MCF 10A (cell line): ENCODE results near the gene SHANK3. TPM values are rescaled to one million over a fixed set of nuclear protein-coding genes. Genes with fewer than 3 reads are reported as not detected.

ENCODE experiments used
- BruUV-seq: library from RNA; stranded (reverse); fragments of 400-500 nt; replicated peaks from 2 replicates; lab custom pipeline; 2021; lab: Mats Ljungman, UMichigan
- CTCF ChIA-PET: fragments of 300-600 bp; sonication (Branson Sonifier 250); formaldehyde crosslinking; extraction: SDS; loops from one replicate; lab custom pipeline; 2021; ENCODE audit warnings: antibody characterized with exemption, inconsistent platforms; lab: Yijun Ruan, JAX
- POLR2A ChIA-PET: fragments of 300-600, 350-650 bp; sonication (Branson Sonifier 250); formaldehyde crosslinking; extraction: SDS; loops from one replicate; lab custom pipeline; 2020; ENCODE audit warnings: antibody characterized with exemption, inconsistent platforms; lab: Yijun Ruan, JAX
- DNase-seq: peaks from one replicate; pipeline ENCODE4 v3.0.0-alpha.2; 2018; ENCODE audit not compliant: unreplicated experiment
- H3K27ac Mint-ChIP-seq: one replicate; pipeline ENCODE4 v1.8.0; 2022; ENCODE audit warnings: mild to moderate bottlenecking, low read depth, mixed read lengths; ENCODE audit not compliant: unreplicated experiment
- H3K27me3 Mint-ChIP-seq: one replicate; pipeline ENCODE4 v1.8.0; 2022; ENCODE audit warnings: mixed read lengths; ENCODE audit not compliant: insufficient read depth, unreplicated experiment
- H3K36me3 Mint-ChIP-seq: one replicate; pipeline ENCODE4 v1.8.0; 2022; ENCODE audit warnings: mild to moderate bottlenecking, moderate library complexity, mixed read lengths; ENCODE audit not compliant: insufficient read depth, unreplicated experiment
- H3K4me1 Mint-ChIP-seq: one replicate; pipeline ENCODE4 v1.8.0; 2022; ENCODE audit warnings: mixed read lengths; ENCODE audit not compliant: insufficient read depth, unreplicated experiment
- H3K4me3 Mint-ChIP-seq: one replicate; pipeline ENCODE4 v1.8.0; 2022; ENCODE audit warnings: mild to moderate bottlenecking, moderate library complexity, mixed read lengths; ENCODE audit not compliant: unreplicated experiment
- H3K9me3 Mint-ChIP-seq: one replicate; pipeline ENCODE4 v1.8.0; 2022; ENCODE audit warnings: mixed read lengths; ENCODE audit not compliant: unreplicated experiment
- intact Hi-C: fragments of 100-400 bp; cut with micrococcal nuclease; formaldehyde crosslinking; loops from 2 replicates; pipeline ENCODE4 v1.14.1; 2022
- total RNA-seq: library from RNA; stranded (reverse); gene quantifications from 2 replicates; pipeline ENCODE4 v1.2.3, GENCODE V29; 2022
- TF ChIP-seq, protein P1 (sequence below): fragments of 200-600 bp; IDR thresholded peaks from one replicate; pipeline ENCODE4 v1.8.0; 2022; ENCODE audit warnings: antibody characterized with exemption, mild to moderate bottlenecking; ENCODE audit not compliant: unreplicated experiment

Gene SHANK3
- total RNA-seq, 1 experiment from 2014 or later: 1.2 TPM

DNA sequence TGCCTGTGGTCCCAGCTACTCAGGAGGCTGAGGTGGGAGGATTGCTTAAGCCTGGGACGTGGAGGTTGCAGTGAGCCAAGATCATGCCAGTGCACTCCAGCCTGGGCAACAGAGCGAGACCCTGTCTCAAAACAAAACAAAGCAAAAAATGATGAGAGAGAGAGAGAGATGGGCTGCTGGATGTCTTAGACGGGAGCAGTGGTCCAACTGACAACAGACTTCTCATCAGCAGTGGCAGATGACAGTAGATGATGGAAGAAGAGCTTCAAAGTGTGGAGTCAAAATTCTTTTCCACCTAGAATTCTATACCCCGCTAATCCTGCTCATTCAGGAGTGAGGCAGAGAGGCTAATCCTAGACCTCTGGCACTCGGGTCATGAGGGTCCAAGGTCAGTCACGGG is 36.4 kb downstream of the SHANK3 start:
- TF ChIP-seq, protein P1, sequence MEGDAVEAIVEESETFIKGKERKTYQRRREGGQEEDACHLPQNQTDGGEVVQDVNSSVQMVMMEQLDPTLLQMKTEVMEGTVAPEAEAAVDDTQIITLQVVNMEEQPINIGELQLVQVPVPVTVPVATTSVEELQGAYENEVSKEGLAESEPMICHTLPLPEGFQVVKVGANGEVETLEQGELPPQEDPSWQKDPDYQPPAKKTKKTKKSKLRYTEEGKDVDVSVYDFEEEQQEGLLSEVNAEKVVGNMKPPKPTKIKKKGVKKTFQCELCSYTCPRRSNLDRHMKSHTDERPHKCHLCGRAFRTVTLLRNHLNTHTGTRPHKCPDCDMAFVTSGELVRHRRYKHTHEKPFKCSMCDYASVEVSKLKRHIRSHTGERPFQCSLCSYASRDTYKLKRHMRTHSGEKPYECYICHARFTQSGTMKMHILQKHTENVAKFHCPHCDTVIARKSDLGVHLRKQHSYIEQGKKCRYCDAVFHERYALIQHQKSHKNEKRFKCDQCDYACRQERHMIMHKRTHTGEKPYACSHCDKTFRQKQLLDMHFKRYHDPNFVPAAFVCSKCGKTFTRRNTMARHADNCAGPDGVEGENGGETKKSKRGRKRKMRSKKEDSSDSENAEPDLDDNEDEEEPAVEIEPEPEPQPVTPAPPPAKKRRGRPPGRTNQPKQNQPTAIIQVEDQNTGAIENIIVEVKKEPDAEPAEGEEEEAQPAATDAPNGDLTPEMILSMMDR: no peak
- BruUV-seq: no TSS peak
- H3K4me3 Mint-ChIP-seq: no peak overlapping the region
- no peaks in the 10 kb centered on the region for H3K27me3 Mint-ChIP-seq
- no peaks in the 10 kb centered on the region for H3K36me3 Mint-ChIP-seq
- no peaks in the 10 kb centered on the region for H3K4me1 Mint-ChIP-seq
- ChIA-PET CTCF (interaction anchor here (0.6 kb wide), 1 partner anchor 8 kb away, joined by 3 read pairs; no protein-coding TSS in a partner anchor), POLR2A (no interaction called here)
- no peak overlapping the region for H3K27ac Mint-ChIP-seq
- H3K9me3 Mint-ChIP-seq: no peaks in the 10 kb centered on the region
- intact Hi-C loops: no loop called here
- DNase-seq: no peak

DNA sequence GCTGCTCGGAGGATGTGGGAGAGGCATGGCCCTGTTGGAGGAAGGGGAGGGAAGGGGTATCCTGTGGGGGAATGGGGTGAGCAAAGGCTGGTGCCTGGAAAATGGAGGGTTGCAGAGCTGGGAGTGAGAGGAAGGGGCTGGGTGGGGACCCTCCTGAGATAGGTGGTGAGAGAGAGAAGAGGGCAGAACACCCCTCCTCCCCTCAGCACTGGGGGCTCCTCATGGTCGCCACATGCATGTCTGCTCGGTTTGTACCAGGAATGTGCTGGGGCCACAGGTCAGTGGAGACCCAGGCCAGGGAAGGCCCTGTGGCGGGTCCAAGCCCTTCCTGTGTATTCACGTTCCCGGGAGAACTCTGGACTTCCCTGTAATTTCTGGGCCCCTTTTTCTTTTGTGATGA is 37.6 kb downstream of the SHANK3 start:
- ChIA-PET POLR2A (no interaction called here), CTCF (no interaction called here)
- no peak overlapping the region for H3K27ac Mint-ChIP-seq
- H3K4me3 Mint-ChIP-seq: no peak overlapping the region
- TF ChIP-seq, protein P1: no peak
- no peak for DNase-seq
- no peaks in the 10 kb centered on the region for H3K27me3 Mint-ChIP-seq
- intact Hi-C loops: no loop called here
- no TSS peak for BruUV-seq
- H3K36me3 Mint-ChIP-seq: no peaks in the 10 kb centered on the region
- no peaks in the 10 kb centered on the region for H3K4me1 Mint-ChIP-seq
- H3K9me3 Mint-ChIP-seq: no peaks in the 10 kb centered on the region

DNA sequence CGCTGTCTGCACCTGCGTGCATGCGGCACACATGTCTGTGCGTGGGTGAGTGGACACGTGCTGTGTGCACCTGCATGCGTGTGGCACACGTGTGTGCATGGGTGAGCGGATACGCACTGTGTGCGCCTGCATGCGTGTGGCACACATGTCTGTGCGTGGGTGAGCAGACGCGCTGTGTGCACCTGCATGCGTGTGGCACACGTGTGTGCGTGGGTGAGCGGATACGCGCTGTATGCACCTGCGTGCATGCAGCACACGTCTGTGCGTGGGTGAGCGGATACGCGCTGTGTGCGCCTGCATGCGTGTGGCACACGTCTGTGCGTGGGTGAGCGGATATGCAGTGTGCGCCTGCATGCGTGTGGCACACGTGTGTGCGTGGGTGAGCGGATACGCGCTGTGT is 38.3 kb downstream of the SHANK3 start:
- no peaks in the 10 kb centered on the region for H3K9me3 Mint-ChIP-seq
- ChIA-PET CTCF (no interaction called here), POLR2A (no interaction called here)
- no peak overlapping the region for H3K27ac Mint-ChIP-seq
- no peak for DNase-seq
- no peaks in the 10 kb centered on the region for H3K36me3 Mint-ChIP-seq
- intact Hi-C loops: no loop called here
- H3K27me3 Mint-ChIP-seq: no peaks in the 10 kb centered on the region
- BruUV-seq: no TSS peak
- H3K4me1 Mint-ChIP-seq: no peaks in the 10 kb centered on the region
- TF ChIP-seq, protein P1: no peak
- H3K4me3 Mint-ChIP-seq: no peak overlapping the region

DNA sequence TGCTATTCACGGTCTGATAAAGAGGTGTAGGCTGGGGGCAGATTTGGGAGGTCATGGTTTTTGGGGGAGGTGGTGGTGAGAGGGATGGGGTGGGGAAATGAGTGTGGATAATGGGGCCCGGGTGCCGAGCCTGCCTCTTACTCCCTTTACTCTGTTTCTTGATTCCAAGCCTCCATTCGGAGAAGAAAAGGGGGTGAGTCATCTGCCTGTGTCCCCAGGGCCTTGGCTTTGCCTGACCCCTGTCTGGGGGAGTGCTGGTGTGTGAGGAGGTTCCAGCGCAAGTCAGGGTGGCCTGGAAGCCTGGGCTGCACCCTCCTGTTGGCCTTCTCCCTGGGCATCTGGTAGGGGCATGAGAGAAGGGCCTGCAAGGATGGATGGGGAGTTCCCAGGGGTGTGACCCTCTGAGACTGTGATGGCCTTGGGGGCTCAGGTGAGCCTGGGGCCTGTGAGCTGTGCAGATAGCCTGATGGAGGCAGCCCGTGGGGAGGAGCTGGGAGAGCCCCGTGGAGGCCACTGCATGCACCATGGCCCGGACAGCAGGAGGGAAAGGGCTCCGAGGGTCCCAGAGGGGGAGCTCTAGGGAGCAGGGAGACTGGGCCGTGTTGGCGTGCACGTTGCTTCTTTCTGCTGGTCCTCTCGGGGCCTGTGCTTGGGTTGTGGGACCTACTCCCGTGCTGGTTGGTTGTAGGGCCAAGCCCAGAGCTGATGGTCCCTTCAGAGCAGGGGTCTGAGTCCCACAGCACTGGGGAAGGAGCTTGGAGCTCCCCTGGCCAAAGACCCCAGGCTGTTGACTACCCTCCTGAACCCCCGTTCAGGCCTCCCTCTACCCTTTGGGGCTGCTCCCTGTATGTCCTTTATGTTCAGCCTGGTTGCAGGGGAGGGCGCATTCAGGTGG is 39.1 kb downstream of the SHANK3 start:
- no peak for DNase-seq
- Mint-ChIP-seq H3K9me3 (no peaks in the 10 kb centered on the region), H3K27ac (no peak overlapping the region), H3K27me3 (no peaks in the 10 kb centered on the region), H3K4me3 (no peak overlapping the region), H3K36me3 (no peaks in the 10 kb centered on the region), H3K4me1 (no peaks in the 10 kb centered on the region)
- POLR2A ChIA-PET: no interaction called here
- CTCF ChIA-PET: interaction anchor here (1.5 kb wide), 1 partner anchor 21 kb away, joined by 4 read pairs; no protein-coding TSS in a partner anchor
- no TSS peak for BruUV-seq
- TF ChIP-seq, protein P1: no peak
- intact Hi-C loops: no loop called here
